Right atrium auricular region (tissue), 2 donors: ENCODE measurements around the gene EXOC1L. TPM values are rescaled to one million over a fixed set of nuclear protein-coding genes. Genes with fewer than 3 reads are reported as not detected.

Source experiments
- DNase-seq: peaks from one replicate; pipeline ENCODE4 v3.0.0-alpha.2; 2019; ENCODE audit warnings: low spot score
- H3K27ac ChIP-seq, 2 donors: fragments of 200-600 bp; sonication (generic); 1 replicate in 1 of 2; 2 replicates in 1 of 2; pipeline ENCODE4 v1.5.1; 2016 to 2019
- H3K27me3 ChIP-seq, 2 donors: fragments of 200-600 bp; sonication (generic); one replicate each; pipeline versions ENCODE4 v1.5.1 to v1.6.0; 2017 to 2019
- H3K36me3 ChIP-seq: fragments of 200-600 bp; sonication (generic); one replicate; pipeline ENCODE4 v1.5.1; 2016
- H3K4me1 ChIP-seq, 2 donors: fragments of 200-600 bp; sonication (generic); one replicate each; pipeline versions ENCODE4 v1.5.1 to v1.6.0; 2017 to 2019
- H3K4me3 ChIP-seq, 2 donors: fragments of 200-600 bp; sonication (generic); 1 replicate in 1 of 2; 2 replicates in 1 of 2; pipeline ENCODE4 v1.5.1; 2017 to 2019; ENCODE audit warnings: mild to moderate bottlenecking in 1 of 2, moderate library complexity in 1 of 2
- H3K9me3 ChIP-seq, 2 donors: fragments of 200-600 bp; sonication (generic); one replicate each; pipeline ENCODE4 v1.5.1; 2019
- total RNA-seq, 2 donors: library from RNA; depleted of rRNA; stranded (reverse); fragments of >200 nt; gene quantifications; one replicate each; pipeline ENCODE4 v1.1.0, GENCODE V29; 2016
- TF ChIP-seq, protein P1 (sequence below), 2 donors: fragments of 200-600 bp; sonication (generic); IDR thresholded peaks; one replicate each; pipeline ENCODE4 v1.5.1; 2019; ENCODE audit warnings: antibody characterized with exemption in 2 of 2

EXOC1L gene
- total RNA-seq, 2 donors from 2014 or later, result not detected

DNA sequence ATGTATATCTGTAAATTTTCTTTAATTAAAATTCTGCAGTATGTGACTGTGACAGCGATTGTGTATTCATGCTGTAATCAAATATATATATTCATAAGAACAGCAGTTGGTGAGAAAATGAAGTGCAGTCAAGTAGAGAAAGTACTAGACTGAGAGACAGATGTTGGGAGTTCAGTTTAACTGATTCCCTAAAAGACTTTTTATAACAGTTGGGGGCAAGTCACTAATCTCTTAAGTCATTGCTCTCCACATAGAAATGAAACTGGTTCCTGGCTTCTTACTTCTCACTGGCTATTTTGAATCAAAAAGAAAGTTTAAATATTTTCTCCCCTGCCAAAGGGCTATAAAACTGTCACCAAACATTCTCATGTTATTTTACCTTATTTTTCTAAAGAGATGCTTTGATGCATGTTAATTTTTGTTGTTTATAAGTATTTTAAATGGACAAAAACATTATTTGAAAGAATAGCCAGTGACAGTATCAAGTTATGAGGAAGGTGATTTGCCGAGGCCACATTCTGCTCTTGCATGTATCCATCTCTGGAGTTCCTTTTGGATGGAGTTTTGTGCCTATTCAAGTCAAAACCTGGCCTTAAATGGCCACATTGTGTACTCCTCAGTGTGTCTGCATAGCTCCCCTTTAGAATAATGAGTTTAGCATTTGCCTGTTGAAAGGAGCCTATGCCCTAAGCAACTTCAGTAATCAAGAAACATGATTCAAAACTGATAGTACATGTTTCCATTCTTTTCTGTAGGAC, 64.7 kb downstream of the EXOC1L start:
- no peaks in the 10 kb centered on the region for H3K4me1 ChIP-seq
- no peaks in the 10 kb centered on the region for H3K9me3 ChIP-seq
- no peak overlapping the region for H3K4me3 ChIP-seq
- no peak overlapping the region for H3K27ac ChIP-seq
- H3K36me3 ChIP-seq, result peaks cover 39% of the 10 kb centered on the region
- no peak for DNase-seq
- TF ChIP-seq, protein P1, sequence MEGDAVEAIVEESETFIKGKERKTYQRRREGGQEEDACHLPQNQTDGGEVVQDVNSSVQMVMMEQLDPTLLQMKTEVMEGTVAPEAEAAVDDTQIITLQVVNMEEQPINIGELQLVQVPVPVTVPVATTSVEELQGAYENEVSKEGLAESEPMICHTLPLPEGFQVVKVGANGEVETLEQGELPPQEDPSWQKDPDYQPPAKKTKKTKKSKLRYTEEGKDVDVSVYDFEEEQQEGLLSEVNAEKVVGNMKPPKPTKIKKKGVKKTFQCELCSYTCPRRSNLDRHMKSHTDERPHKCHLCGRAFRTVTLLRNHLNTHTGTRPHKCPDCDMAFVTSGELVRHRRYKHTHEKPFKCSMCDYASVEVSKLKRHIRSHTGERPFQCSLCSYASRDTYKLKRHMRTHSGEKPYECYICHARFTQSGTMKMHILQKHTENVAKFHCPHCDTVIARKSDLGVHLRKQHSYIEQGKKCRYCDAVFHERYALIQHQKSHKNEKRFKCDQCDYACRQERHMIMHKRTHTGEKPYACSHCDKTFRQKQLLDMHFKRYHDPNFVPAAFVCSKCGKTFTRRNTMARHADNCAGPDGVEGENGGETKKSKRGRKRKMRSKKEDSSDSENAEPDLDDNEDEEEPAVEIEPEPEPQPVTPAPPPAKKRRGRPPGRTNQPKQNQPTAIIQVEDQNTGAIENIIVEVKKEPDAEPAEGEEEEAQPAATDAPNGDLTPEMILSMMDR (IDR thresholded peaks at IDR 0.05), result no peak
- no peaks in the 10 kb centered on the region for H3K27me3 ChIP-seq

DNA sequence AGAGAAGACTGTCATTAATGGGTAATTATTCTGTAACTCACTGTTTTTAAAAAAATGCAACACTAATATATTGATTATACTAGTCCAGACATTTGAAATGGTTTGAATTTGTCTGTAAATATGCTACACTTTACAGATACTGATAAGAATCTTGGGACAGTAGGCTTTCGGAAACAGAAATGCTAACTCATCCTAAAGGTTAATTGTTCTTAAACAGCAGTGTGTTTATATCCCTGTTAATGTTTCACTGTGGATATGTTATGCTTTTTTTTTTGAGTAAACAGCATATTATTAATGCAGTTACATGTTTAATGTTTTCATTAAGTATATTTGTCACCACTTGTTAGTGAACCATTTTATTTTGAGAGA, 65.2 kb downstream of the EXOC1L start:
- Histone ChIP-seq H3K36me3 (peaks cover 40% of the 10 kb centered on the region), H3K4me3 (no peak overlapping the region), H3K4me1 (no peaks in the 10 kb centered on the region), H3K9me3 (no peaks in the 10 kb centered on the region), H3K27ac (no peak overlapping the region), H3K27me3 (no peaks in the 10 kb centered on the region)
- no peak for DNase-seq
- TF ChIP-seq, protein P1 (IDR thresholded peaks at IDR 0.05), result no peak

Other genes starting within 250 kb of the EXOC1L start
- gene PDCL2, start 227.5 kb upstream of the EXOC1L start, total RNA-seq, result not detected
- gene NMU, start 183.5 kb upstream of the EXOC1L start, total RNA-seq, result under 1 TPM in 1 of 2 donors, not detected in 1; 0.47 TPM
- gene EXOC1, start 33.9 kb downstream of the EXOC1L start, total RNA-seq, result 10 to 100 TPM; 18.0 to 18.4 TPM
- 1 to 10 TPM; 1.6 to 1.8 TPM for gene CEP135, start 129.2 kb downstream of the EXOC1L start, total RNA-seq